GM23338 (cell line): ENCODE measurements around the gene GRIA1. TPM values are rescaled to one million over a fixed set of nuclear protein-coding genes. Genes with fewer than 3 reads are reported as not detected.

ENCODE experiments used
- ATAC-seq: fragments of 200-7000 bp; cut with Tn5 transposase; 3 replicates; pipeline ENCODE4 v1.9.1; 2020
- DNase-seq: peaks from one replicate; pipeline ENCODE4 v3.0.0-alpha.2; 2015; ENCODE audit warnings: low spot score
- H2AFZ ChIP-seq: fragments of 200-600 bp; sonication (generic); 2 replicates; pipeline ENCODE4 v1.8.0; 2016; ENCODE audit warnings: antibody characterized with exemption, mild to moderate bottlenecking, moderate library complexity
- H3F3A ChIP-seq: fragments of 200-600 bp; sonication (generic); replicated peaks from 2 replicates; pipeline ENCODE4 v1.8.0; 2017; ENCODE audit warnings: antibody characterized with exemption, mixed run types, low read depth
- H3K27ac ChIP-seq: fragments of 200-600 bp; sonication (generic); 2 replicates; pipeline ENCODE4 v1.6.1; 2016; ENCODE audit warnings: low read depth
- H3K27me3 ChIP-seq: fragments of 200-600 bp; sonication (generic); 2 replicates; pipeline ENCODE4 v1.8.0; 2016; ENCODE audit warnings: mild to moderate bottlenecking, mixed run types, moderate library complexity; ENCODE audit not compliant: insufficient read depth
- H3K36me3 ChIP-seq: fragments of 200-600 bp; sonication (generic); 2 replicates; pipeline ENCODE4 v1.8.0; 2016; ENCODE audit warnings: mild to moderate bottlenecking; ENCODE audit not compliant: insufficient read depth
- H3K4me1 ChIP-seq: fragments of 200-600 bp; sonication (generic); 2 replicates; pipeline ENCODE4 v1.8.0; 2016; ENCODE audit warnings: mild to moderate bottlenecking, moderate library complexity; ENCODE audit not compliant: insufficient read depth
- H3K4me2 ChIP-seq: fragments of 200-600 bp; sonication (generic); 2 replicates; pipeline ENCODE4 v1.7.1; 2017; ENCODE audit warnings: mixed run types
- H3K4me3 ChIP-seq: fragments of 200-600 bp; sonication (generic); 2 replicates; pipeline ENCODE4 v1.6.1; 2016; ENCODE audit warnings: mixed run types
- H3K79me2 ChIP-seq: fragments of 200-600 bp; sonication (generic); replicated peaks from 2 replicates; pipeline ENCODE4 v1.8.0; 2017; ENCODE audit warnings: mild to moderate bottlenecking; ENCODE audit not compliant: insufficient read depth
- H3K9me2 ChIP-seq: fragments of 200-600 bp; sonication (generic); 2 replicates; pipeline ENCODE4 v1.8.0; 2017; ENCODE audit not compliant: insufficient read depth
- H4K20me1 ChIP-seq: fragments of 200-600 bp; sonication (generic); replicated peaks from 2 replicates; pipeline ENCODE4 v1.8.0; 2017; ENCODE audit warnings: mild to moderate bottlenecking; ENCODE audit not compliant: insufficient read depth
- H3K27ac Mint-ChIP-seq: 2 replicates; pipeline ENCODE4 v1.8.0; 2020; ENCODE audit warnings: inconsistent platforms, mild to moderate bottlenecking, moderate library complexity, mixed read lengths
- H3K27me3 Mint-ChIP-seq: 3 replicates; pipeline ENCODE4 v1.8.0; 2022; ENCODE audit warnings: low read depth, mild to moderate bottlenecking, moderate library complexity, mixed read lengths, inconsistent platforms; ENCODE audit not compliant: insufficient read depth, poor library complexity
- H3K36me3 Mint-ChIP-seq: 3 replicates; pipeline ENCODE4 v1.8.0; 2021; ENCODE audit warnings: low read depth, mild to moderate bottlenecking, inconsistent platforms, moderate library complexity, mixed read lengths
- H3K4me1 Mint-ChIP-seq: 3 replicates; pipeline ENCODE4 v1.8.0; 2020; ENCODE audit warnings: mild to moderate bottlenecking, inconsistent platforms, mixed read lengths
- H3K4me3 Mint-ChIP-seq: 3 replicates; pipeline ENCODE4 v1.8.0; 2021; ENCODE audit warnings: moderate library complexity, mild to moderate bottlenecking, inconsistent platforms, mixed read lengths
- H3K9me3 Mint-ChIP-seq: 3 replicates; pipeline ENCODE4 v1.8.0; 2020; ENCODE audit warnings: moderate library complexity, mild to moderate bottlenecking, inconsistent platforms, mixed read lengths
- CREB1 ChIP-seq: fragments of 250-450 bp; sonication (Bioruptor Pico); IDR thresholded peaks from 2 replicates; pipeline ENCODE4 v1.5.0; 2020; ENCODE audit warnings: low read depth, mild to moderate bottlenecking, moderate library complexity
- ETS1 ChIP-seq: IDR thresholded peaks from 2 replicates; pipeline ENCODE4 v1.6.1; 2016; ENCODE audit warnings: antibody characterized with exemption
- EZH2 ChIP-seq: fragments of 200-600 bp; sonication (generic); IDR thresholded peaks from one replicate; pipeline ENCODE4 v1.8.0; 2017; ENCODE audit warnings: antibody characterized with exemption, mild to moderate bottlenecking, low read depth; ENCODE audit not compliant: unreplicated experiment
- EZH2phosphoT487 ChIP-seq: fragments of 200-600 bp; sonication (generic); IDR thresholded peaks from one replicate; pipeline ENCODE4 v1.8.1; 2018; ENCODE audit warnings: antibody characterized with exemption; ENCODE audit not compliant: unreplicated experiment
- JUNB ChIP-seq: IDR thresholded peaks from one replicate; pipeline ENCODE4 v1.6.1; 2016; ENCODE audit warnings: antibody characterized with exemption; ENCODE audit not compliant: unreplicated experiment
- NANOG ChIP-seq: IDR thresholded peaks from 2 replicates; pipeline ENCODE4 v1.6.1; 2016; ENCODE audit warnings: antibody characterized with exemption, borderline replicate concordance
- POLR2AphosphoS5 ChIP-seq: IDR thresholded peaks from 2 replicates; pipeline ENCODE4 v1.6.1; 2016; ENCODE audit warnings: antibody characterized with exemption, low read depth
- STAT1 ChIP-seq: IDR thresholded peaks from one replicate; pipeline ENCODE4 v1.6.1; 2016; ENCODE audit warnings: antibody characterized with exemption; ENCODE audit not compliant: unreplicated experiment
- ZNF114 ChIP-seq: fragments of 250-450 bp; sonication (Bioruptor Pico); IDR thresholded peaks from 2 replicates; pipeline ENCODE4 v1.5.0; 2020; ENCODE audit warnings: mild to moderate bottlenecking, moderate library complexity
- ZNF331 ChIP-seq: fragments of 250-450 bp; sonication (Bioruptor Pico); IDR thresholded peaks from 2 replicates; pipeline ENCODE4 v1.5.0; 2020; ENCODE audit warnings: low read depth, mild to moderate bottlenecking, moderate library complexity
- polyA plus RNA-seq: library from polyadenylated mRNA; unstranded; fragments of >200 nt; fragmentation: Nextera tagmentation; extraction: Ambion mirVana; gene quantifications from 2 replicates; pipeline ENCODE4 v1.2.1, GENCODE V29; 2016
- total RNA-seq: library from RNA; depleted of rRNA; stranded (reverse); fragments of >200 nt; shearing (Covaris generic); gene quantifications from 2 replicates; pipeline ENCODE4 v1.2.3, GENCODE V29; 2014
- TF ChIP-seq, protein P1 (sequence below): fragments of 250-450 bp; sonication (Bioruptor Pico); IDR thresholded peaks from 2 replicates; pipeline ENCODE4 v1.5.0; 2020; ENCODE audit warnings: mild to moderate bottlenecking, moderate library complexity
- TF ChIP-seq, protein P2 (sequence below), 2 experiments: fragments of 200-600 bp in 1 of 2; sonication (generic) in 1 of 2; conservative IDR thresholded peaks; 2 replicates each; pipeline versions ENCODE4 v1.5.1 to v1.6.1; 2016 to 2017; ENCODE audit warnings: antibody characterized with exemption in 2 of 2, low read depth in 2 of 2, mild to moderate bottlenecking in 2 of 2, moderate library complexity in 1 of 2
- TF ChIP-seq, protein P3 (sequence below): IDR thresholded peaks from one replicate; pipeline ENCODE4 v1.6.1; 2018; ENCODE audit warnings: antibody characterized with exemption; ENCODE audit not compliant: unreplicated experiment

The GRIA1 gene
- total and polyA plus RNA-seq, 2 experiments from 2014 or later: 1.0 to 1.7 TPM

DNA sequence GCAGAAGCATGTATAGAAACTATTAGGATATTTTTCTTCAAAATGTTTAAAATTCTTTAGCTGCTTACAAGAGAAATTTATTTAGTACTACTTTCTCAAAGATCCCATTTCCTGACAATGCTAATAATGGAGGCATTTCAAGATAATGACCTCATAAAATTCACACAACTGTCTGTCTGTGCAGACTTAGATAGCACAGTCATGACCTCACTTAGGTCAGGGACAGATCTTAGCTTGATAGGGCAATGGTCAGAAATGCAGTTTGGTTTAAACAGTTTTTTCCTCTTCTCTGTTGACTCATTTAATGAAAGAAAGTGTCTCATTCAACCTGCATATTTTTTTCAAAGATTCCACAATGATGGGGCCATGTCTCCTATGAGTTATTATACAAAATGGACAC is 128.4 kb downstream of the GRIA1 start:
- no peaks in the 10 kb centered on the region for H3K79me2 ChIP-seq
- H2AFZ ChIP-seq: no peak overlapping the region
- H3K27me3 ChIP-seq: no peaks in the 10 kb centered on the region
- H3K27ac ChIP-seq: no peak overlapping the region
- peaks cover 7% of the 10 kb centered on the region; the same call in 1 of the 2 replicates for H3K9me2 ChIP-seq
- TF ChIP-seq ZNF331 (CRISPR knock-in tag) (no peak), EZH2 (no peak), STAT1 (no peak), ETS1 (no peak), EZH2phosphoT487 (no peak), NANOG (no peak), CREB1 (CRISPR knock-in tag) (no peak), POLR2AphosphoS5 (no peak), JUNB (no peak), ZNF114 (CRISPR knock-in tag) (no peak)
- TF ChIP-seq, protein P1, sequence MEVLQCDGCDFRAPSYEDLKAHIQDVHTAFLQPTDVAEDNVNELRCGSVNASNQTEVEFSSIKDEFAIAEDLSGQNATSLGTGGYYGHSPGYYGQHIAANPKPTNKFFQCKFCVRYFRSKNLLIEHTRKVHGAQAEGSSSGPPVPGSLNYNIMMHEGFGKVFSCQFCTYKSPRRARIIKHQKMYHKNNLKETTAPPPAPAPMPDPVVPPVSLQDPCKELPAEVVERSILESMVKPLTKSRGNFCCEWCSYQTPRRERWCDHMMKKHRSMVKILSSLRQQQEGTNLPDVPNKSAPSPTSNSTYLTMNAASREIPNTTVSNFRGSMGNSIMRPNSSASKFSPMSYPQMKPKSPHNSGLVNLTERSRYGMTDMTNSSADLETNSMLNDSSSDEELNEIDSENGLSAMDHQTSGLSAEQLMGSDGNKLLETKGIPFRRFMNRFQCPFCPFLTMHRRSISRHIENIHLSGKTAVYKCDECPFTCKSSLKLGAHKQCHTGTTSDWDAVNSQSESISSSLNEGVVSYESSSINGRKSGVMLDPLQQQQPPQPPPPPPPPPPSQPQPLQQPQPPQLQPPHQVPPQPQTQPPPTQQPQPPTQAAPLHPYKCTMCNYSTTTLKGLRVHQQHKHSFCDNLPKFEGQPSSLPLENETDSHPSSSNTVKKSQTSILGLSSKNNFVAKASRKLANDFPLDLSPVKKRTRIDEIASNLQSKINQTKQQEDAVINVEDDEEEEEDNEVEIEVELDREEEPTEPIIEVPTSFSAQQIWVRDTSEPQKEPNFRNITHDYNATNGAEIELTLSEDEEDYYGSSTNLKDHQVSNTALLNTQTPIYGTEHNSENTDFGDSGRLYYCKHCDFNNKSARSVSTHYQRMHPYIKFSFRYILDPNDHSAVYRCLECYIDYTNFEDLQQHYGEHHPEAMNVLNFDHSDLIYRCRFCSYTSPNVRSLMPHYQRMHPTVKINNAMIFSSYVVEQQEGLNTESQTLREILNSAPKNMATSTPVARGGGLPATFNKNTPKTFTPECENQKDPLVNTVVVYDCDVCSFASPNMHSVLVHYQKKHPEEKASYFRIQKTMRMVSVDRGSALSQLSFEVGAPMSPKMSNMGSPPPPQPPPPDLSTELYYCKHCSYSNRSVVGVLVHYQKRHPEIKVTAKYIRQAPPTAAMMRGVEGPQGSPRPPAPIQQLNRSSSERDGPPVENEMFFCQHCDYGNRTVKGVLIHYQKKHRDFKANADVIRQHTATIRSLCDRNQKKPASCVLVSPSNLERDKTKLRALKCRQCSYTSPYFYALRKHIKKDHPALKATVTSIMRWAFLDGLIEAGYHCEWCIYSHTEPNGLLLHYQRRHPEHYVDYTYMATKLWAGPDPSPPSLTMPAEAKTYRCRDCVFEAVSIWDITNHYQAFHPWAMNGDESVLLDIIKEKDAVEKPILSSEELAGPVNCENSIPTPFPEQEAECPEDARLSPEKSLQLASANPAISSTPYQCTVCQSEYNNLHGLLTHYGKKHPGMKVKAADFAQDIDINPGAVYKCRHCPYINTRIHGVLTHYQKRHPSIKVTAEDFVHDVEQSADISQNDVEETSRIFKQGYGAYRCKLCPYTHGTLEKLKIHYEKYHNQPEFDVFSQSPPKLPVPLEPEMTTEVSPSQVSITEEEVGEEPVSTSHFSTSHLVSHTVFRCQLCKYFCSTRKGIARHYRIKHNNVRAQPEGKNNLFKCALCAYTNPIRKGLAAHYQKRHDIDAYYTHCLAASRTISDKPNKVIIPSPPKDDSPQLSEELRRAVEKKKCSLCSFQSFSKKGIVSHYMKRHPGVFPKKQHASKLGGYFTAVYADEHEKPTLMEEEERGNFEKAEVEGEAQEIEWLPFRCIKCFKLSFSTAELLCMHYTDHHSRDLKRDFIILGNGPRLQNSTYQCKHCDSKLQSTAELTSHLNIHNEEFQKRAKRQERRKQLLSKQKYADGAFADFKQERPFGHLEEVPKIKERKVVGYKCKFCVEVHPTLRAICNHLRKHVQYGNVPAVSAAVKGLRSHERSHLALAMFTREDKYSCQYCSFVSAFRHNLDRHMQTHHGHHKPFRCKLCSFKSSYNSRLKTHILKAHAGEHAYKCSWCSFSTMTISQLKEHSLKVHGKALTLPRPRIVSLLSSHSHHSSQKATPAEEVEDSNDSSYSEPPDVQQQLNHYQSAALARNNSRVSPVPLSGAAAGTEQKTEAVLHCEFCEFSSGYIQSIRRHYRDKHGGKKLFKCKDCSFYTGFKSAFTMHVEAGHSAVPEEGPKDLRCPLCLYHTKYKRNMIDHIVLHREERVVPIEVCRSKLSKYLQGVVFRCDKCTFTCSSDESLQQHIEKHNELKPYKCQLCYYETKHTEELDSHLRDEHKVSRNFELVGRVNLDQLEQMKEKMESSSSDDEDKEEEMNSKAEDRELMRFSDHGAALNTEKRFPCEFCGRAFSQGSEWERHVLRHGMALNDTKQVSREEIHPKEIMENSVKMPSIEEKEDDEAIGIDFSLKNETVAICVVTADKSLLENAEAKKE (CRISPR knock-in tag): no peak
- TF ChIP-seq, protein P2, sequence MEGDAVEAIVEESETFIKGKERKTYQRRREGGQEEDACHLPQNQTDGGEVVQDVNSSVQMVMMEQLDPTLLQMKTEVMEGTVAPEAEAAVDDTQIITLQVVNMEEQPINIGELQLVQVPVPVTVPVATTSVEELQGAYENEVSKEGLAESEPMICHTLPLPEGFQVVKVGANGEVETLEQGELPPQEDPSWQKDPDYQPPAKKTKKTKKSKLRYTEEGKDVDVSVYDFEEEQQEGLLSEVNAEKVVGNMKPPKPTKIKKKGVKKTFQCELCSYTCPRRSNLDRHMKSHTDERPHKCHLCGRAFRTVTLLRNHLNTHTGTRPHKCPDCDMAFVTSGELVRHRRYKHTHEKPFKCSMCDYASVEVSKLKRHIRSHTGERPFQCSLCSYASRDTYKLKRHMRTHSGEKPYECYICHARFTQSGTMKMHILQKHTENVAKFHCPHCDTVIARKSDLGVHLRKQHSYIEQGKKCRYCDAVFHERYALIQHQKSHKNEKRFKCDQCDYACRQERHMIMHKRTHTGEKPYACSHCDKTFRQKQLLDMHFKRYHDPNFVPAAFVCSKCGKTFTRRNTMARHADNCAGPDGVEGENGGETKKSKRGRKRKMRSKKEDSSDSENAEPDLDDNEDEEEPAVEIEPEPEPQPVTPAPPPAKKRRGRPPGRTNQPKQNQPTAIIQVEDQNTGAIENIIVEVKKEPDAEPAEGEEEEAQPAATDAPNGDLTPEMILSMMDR (conservative IDR thresholded peaks at IDR 0.05; ENCODE audit: low read depth in 2 of 2): no peak
- TF ChIP-seq, protein P3, sequence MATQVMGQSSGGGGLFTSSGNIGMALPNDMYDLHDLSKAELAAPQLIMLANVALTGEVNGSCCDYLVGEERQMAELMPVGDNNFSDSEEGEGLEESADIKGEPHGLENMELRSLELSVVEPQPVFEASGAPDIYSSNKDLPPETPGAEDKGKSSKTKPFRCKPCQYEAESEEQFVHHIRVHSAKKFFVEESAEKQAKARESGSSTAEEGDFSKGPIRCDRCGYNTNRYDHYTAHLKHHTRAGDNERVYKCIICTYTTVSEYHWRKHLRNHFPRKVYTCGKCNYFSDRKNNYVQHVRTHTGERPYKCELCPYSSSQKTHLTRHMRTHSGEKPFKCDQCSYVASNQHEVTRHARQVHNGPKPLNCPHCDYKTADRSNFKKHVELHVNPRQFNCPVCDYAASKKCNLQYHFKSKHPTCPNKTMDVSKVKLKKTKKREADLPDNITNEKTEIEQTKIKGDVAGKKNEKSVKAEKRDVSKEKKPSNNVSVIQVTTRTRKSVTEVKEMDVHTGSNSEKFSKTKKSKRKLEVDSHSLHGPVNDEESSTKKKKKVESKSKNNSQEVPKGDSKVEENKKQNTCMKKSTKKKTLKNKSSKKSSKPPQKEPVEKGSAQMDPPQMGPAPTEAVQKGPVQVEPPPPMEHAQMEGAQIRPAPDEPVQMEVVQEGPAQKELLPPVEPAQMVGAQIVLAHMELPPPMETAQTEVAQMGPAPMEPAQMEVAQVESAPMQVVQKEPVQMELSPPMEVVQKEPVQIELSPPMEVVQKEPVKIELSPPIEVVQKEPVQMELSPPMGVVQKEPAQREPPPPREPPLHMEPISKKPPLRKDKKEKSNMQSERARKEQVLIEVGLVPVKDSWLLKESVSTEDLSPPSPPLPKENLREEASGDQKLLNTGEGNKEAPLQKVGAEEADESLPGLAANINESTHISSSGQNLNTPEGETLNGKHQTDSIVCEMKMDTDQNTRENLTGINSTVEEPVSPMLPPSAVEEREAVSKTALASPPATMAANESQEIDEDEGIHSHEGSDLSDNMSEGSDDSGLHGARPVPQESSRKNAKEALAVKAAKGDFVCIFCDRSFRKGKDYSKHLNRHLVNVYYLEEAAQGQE: no peak
- no peaks in the 10 kb centered on the region for H3F3A ChIP-seq
- H3K4me3 ChIP-seq: no peak overlapping the region
- Mint-ChIP-seq H3K9me3 (no peaks in the 10 kb centered on the region), H3K36me3 (no peaks in the 10 kb centered on the region), H3K4me1 (peaks cover 5% of the 10 kb centered on the region), H3K4me3 (no peak overlapping the region), H3K27me3 (no peaks in the 10 kb centered on the region), H3K27ac (no peak overlapping the region)
- H4K20me1 ChIP-seq: no peaks in the 10 kb centered on the region
- ATAC-seq (no peak), DNase-seq (no peak)
- H3K4me1 ChIP-seq: no peaks in the 10 kb centered on the region
- no peaks in the 10 kb centered on the region for H3K36me3 ChIP-seq
- no peak overlapping the region for H3K4me2 ChIP-seq
